HG02884 (cell line): Measurements from ENCODE around the gene CRMP1.

ENCODE experiments used
- ATAC-seq: cut with Tn5 transposase; IDR thresholded peaks from one replicate; pipeline ENCODE4 v1.9.1; 2021; ENCODE audit warnings: mild to moderate bottlenecking, moderate library complexity; ENCODE audit not compliant: unreplicated experiment

The CRMP1 gene

GRCh38 chr4:5801696-5802095 lies 91.2 kb downstream of the CRMP1 start:
- ATAC-seq, result no peak

DNA sequence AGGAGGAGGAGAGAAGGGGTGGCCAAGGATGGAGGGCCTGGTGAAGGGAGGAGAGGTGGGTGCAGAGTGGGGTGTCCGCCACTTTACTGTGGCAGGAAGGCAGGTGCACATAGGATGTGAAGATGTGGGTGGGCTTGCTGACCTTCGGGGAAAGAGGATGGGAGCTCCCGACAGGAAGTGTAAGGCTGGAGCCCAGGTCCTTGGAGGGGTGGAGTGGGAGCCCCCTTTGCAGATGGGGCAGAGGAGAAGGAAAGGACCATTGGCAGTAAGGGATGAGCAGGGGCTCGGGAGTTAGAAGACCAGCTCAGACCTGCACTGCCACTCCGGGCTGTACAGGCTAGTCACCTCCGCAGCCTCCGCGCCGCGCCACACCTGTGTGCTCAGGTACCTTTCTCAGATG lies 92.4 kb downstream of the CRMP1 start:
- no peak for ATAC-seq

- no peak for ATAC-seq
Observed at GRCh38 chr4:5799406-5799805, 93.5 kb downstream of the CRMP1 start.

DNA sequence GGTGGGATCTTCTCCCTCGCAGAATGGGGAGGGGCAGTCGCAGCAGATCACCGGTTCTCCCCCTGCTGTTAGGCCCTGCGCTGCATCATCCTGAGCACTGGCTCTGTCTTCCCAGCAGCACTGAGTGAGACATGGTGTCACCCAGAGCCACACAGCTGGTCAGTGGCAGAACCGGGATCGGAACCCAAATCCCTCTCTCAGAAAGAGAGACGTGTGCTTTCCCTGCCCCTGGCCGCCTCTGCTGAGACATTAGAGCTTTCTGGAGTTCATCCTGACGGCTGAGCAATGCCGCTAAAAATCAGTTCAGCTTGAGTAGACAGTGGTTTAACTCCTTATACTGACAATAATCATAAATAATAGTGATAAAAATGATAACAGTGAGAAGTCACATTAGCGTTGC lies 93.9 kb downstream of the CRMP1 start:
- no peak for ATAC-seq

DNA sequence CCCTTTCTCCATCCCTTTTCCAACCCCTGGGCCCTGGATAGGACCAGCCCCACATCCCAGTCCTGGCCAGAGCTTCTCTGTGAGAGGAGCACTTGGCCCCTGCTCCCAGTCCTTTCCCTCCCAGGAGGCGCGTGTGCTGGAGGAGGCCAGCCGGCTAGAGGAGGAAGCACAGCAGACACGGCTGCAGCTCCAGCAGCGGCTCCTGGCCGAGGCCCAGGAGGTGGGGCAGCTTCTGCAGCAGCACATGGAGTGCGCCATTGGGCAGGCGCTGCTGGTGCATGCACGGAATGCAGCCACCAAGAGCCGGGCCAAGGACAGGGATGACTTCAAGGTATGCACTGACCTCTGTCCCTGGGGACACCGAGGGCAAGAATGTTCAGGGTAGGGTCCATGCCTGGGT lies 94.4 kb downstream of the CRMP1 start:
- no peak for ATAC-seq

GRCh38 chr4:5797866-5798265 lies 95.0 kb downstream of the CRMP1 start:
- no peak for ATAC-seq

DNA sequence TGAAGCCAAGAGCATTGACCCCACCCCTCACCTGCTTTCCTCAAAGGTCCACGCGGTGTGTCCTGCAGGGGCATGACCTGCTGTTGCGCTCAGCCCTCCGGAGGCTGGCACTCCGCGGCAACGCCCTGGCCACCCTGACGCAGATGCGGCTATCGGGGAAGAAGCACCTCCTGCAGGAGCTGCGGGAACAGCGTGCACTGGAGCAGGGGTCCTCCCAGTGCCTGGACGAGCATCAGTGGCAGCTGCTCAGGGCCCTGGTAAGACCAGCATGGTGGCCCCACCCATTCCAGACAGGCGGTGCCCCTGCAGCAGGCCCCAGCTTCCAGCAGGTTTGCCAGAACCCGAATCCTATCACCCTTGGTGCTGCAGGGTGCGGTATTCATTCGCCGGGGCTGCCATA lies 95.9 kb downstream of the CRMP1 start:
- ATAC-seq, result no peak

DNA sequence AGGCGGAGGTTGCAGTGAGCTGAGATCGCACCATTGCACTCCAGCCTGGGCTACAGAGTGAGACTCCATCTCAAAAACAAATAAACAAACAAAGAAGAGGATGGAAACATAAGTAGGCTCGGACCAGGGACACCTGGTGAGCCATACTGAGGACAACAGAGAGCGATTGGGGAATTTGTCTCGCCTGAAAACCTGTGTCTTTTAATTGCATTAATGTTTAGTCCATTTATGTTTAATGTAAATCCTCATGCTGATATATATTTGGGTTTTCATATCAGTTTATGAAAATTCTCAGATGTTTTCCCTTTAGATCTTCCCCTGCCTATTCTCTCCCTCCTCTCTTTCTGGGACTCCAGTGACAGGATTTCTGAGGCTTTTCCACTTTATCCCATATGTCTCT lies 97.3 kb downstream of the CRMP1 start:
- no peak for ATAC-seq

GRCh38 chr4:5793514-5793913 lies 99.4 kb downstream of the CRMP1 start:
- ATAC-seq, result no peak

DNA sequence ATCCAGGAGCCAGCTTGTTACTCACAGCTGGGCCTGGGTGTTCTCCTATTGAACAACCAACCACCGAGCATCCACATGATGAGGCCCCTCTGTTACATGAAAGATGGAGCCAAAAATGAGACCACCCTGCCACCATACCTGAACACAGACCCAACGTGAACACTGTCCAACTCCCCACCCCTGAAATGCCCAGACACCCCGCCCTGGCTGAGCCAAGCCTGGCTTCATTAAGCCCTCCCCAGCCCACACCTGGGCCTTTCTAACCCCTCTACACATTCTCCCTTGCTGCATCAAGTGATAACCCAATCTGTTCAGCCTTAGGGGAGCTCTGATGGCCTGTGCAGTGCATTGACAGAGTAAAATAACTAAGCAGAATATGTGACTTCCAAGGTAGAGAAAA lies 101.2 kb downstream of the CRMP1 start:
- ATAC-seq, result no peak

DNA sequence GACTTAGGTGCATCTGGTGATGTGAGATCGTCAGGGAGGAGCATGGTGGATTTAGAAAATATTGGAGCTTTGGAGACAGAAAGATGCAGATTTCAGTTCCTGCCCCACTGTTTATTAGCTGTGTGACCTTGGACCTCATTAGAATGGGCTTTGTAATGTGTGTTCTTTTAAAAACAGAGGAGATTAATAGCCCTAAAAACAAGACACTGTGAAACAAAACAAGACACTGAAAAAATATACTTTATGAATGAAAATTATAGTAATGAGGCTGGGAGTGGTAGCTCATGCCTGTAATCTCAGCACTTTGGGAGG lies 102.4 kb downstream of the CRMP1 start:
- no peak for ATAC-seq

- no peak for ATAC-seq
Observed at GRCh38 chr4:5789141-5789540, 103.7 kb downstream of the CRMP1 start.

DNA sequence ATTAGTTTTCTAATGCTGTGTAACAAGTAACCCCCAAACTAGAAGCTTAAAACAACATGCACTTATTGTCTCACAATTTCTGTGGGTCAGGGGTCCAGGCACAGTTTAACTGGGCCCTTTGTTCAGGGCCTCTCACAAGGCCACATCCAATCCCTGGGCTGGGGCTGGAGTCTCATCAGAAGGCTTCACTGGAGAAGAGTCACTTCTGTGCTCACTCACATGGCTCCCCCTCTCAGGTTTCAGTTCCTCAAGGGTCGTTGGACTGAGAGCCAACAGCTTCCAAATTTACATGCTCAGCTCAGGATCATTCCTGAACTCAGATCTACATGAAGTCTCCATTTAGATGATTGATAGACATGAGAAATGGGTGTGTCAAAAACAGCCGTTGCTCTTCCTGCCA lies 104.7 kb downstream of the CRMP1 start:
- ATAC-seq, result no peak

DNA sequence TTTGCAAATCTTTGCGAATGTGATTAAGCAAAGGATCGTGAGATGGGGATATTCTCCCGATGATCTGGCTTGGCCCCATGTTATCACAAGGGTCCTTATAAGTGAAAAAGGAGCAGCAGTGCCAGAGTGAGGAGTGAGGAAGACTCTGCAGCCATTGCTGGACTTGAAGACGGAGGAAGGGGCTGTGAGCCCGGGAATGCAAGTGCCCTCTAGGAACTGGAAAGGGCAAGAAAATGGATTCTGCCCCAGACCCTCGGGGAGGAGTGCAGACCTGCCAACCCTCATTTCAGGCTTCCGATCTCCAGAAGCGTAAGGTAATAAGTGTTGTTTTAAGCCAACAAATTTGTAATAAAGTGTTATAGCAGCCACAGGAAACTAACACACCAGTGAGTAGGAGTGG lies 105.6 kb downstream of the CRMP1 start:
- no peak for ATAC-seq

GRCh38 chr4:5785806-5786680 lies 106.8 kb downstream of the CRMP1 start:
- no peak for ATAC-seq

DNA sequence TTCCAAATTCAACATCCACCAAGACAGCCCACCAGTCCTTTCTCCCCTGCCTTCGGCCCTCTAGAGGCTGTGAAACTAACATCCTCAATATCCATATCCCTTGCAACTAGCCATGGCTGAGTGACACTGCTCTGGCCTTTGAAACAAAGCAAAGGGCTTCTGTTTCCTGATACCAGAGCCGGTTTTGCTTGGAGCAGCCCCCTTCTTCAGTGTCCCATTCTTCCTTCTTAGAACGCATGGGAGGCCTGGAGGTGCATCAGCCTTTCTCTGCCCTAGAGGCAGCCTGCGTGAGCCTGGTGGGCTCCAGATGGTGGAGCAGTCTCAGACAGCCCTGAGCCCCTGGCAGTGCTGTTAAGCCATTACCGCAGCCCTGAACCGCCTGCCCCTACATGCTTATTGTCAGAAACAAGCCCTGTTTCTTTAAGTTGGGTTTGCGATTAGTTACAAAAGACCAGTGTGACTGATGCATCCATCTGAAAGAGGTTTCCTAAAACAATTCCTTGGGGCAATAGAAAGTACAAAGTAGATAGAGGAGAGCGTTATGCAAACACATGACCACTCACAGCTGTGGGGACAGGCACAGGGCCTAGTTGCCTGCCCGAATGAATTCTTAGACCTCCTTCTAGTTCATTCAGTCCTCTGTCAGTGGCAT lies 107.8 kb downstream of the CRMP1 start:
- ATAC-seq, result no peak

DNA sequence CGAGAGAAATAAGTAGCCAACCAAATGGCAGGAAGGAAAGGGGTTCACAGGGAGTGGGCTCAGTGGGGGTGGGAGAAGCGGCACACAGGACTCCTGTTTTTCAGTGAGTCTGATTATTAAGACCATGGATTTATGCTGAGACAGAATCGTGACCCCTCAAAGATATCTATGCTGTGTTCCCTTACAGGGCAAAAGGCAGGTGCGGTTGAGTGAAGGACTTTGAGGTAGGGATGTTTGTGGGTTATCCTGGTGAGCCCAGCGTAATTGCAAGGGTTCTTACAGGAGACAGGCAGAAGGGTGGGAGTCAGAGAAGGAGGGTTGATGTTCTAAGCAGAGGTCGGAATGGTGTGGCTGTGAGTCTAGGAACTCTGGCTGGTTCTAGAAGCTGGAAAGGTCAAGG lies 108.9 kb downstream of the CRMP1 start:
- ATAC-seq, result no peak

DNA sequence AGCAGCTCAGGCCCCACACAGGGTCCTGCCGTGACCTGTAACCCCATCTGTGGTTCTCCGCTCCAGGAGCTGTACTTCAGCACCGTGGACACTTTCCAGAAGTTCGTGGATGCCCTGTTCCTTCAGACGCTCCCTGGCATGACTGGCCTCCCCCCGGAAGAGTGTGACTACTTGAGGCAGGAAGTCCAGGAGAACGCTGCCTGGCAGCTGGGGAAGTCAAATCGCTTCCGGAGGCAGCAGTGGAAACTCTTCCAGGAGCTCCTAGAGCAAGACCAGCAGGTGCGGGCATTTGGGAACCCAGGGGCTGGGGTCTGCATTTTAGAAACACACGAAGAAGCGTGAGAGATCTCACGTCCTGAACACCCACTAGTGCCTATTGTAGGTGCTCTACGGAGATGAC lies 109.4 kb downstream of the CRMP1 start:
- no peak for ATAC-seq

DNA sequence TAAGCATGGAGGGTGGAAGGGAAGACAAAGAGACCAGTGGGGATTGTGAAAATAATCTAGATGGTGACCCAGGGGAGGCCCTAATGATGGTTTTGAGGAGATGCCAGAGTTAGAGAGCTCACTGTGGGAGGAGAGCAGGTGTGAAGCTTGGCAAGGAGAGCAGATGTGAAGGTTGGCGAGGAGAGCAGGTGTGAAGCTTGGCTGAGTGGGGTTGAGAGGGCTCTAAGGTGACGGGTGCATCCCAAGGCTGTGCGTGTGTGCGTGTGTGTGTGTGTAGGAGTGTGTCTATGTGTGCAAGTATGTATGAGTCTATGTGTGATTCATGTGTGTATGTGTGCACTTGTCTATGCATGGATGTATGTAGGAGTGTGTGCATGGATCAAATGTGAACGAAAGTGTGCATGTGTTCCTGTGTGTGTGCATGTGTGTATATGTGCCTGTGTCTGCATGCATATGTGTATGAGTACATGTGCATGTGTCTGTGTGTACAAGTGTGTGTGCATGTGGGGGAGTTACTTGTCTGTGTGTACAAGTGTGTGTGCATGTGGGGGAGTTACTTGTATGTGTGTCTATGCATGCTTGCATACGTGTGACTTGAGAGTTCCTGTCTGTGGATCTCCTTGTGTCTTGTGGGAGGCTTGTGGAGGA lies 109.9 kb downstream of the CRMP1 start:
- no peak for ATAC-seq

DNA sequence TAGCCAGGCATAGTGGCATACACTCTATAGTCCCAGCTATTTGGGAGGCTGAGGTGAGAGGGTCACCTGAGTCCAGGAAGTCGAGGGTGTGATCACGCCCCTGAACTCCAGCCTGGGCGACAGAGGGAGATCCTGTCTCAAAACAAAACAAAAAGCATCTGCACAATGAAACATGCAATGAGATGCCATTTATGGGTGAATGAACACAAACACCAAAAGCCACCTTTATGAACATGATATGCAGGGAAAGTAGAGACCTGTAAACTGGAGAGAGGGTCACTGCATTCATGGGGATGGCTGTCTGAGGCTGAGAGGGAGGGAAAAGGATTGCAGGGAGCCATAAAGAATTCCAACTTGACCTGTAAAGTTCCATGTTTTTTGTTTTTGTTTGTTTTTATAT lies 111.2 kb downstream of the CRMP1 start:
- no peak for ATAC-seq

- no peak for ATAC-seq
Observed at GRCh38 chr4:5780831-5781480, 111.9 kb downstream of the CRMP1 start.

DNA sequence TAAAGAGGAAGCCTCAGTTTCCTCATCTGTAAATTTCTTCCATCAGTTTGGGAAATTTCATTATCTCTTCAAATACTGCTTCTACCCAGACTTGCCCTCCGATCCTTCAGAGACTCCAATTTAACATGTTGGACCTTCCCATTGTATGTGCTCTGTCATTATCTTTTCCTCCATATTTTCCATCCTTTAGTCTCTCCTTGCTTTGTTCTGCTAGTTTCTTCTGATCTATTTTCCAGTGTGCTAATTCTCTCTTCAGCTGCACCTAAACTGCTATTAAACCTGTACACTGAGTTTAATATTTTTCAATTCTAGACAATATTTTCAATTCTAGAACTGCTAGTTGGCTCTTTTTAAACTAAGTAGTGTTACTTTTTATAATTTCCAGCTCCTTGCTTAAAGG lies 116.4 kb downstream of the CRMP1 start:
- no peak for ATAC-seq
